GM12878 (cell line): ENCODE measurements around the gene SIL1. TPM values are rescaled to one million over a fixed set of nuclear protein-coding genes. Genes with fewer than 3 reads are reported as not detected.
"Not testable (repeated sequence)": the region's sequence is repeated elsewhere in the genome, so short reads cannot be mapped to it uniquely, and the experiment has no call there.

Source experiments
- ATAC-seq: fragments of 200-7000 bp; cut with Tn5 transposase; 3 replicates; pipeline ENCODE4 v1.9.1; 2020; ENCODE audit warnings: mild to moderate bottlenecking, moderate library complexity
- BruUV-seq: library from RNA; stranded (reverse); fragments of 400-500 nt; replicated peaks from 2 replicates; lab custom pipeline; 2021; lab: Mats Ljungman, UMichigan
- CTCF ChIA-PET: fragments of 300-600 bp; sonication (Branson Sonifier 250); formaldehyde crosslinking; extraction: SDS; loops from one replicate; lab custom pipeline; 2021; ENCODE audit warnings: inconsistent platforms; lab: Yijun Ruan, JAX
- POLR2A ChIA-PET: fragments of 350-600 bp; formaldehyde crosslinking; extraction: SDS; loops from one replicate; lab custom pipeline; 2021; ENCODE audit warnings: inconsistent platforms; lab: Charles Lee
- RAD21 ChIA-PET: fragments of 300-600 bp; sonication (Branson Sonifier 250); formaldehyde crosslinking; loops from one replicate; lab custom pipeline; 2023; ENCODE audit warnings: antibody characterized with exemption; ENCODE audit not compliant: unreplicated experiment; lab: Charles Lee
- SMC1A ChIA-PET: fragments of 300-600 bp; sonication (Branson Sonifier 250); formaldehyde crosslinking; loops from one replicate; lab custom pipeline; 2023; ENCODE audit not compliant: unreplicated experiment, uncharacterized antibody; lab: Charles Lee
- DNase-seq: peaks from one replicate; pipeline ENCODE4 v3.0.0-alpha.2; 2011; ENCODE audit warnings: low read depth, low spot score
- FAIRE-seq: peaks from 3 replicates; lab custom pipeline; 2011; peaks lifted over from hg19 to GRCh38; lab: Jason Lieb, UNC
- H2AFZ ChIP-seq: 2 replicates; pipeline ENCODE4 v1.6.0; 2011; ENCODE audit warnings: low read depth, low read length, control low read depth; ENCODE audit not compliant: control insufficient read depth
- H3K27ac ChIP-seq: 2 replicates; pipeline ENCODE4 v1.5.1; 2011; ENCODE audit warnings: control low read depth; ENCODE audit not compliant: control insufficient read depth, insufficient read depth
- H3K27me3 ChIP-seq, 2 experiments: replicated peaks in 1 of 2; 2 replicates each; pipeline versions ENCODE4 v1.6.0 to v1.6.1; 2011; ENCODE audit warnings: low read length in 1 of 2; ENCODE audit not compliant: control insufficient read depth in 2 of 2, insufficient read depth in 2 of 2
- H3K36me3 ChIP-seq, 2 experiments: 2 replicates each; pipeline ENCODE4 v1.5.1; 2011; ENCODE audit warnings: low read length in 1 of 2; ENCODE audit not compliant: control insufficient read depth in 2 of 2, insufficient read depth in 2 of 2
- H3K4me1 ChIP-seq: 2 replicates; pipeline ENCODE4 v1.6.1; 2011; ENCODE audit warnings: mild to moderate bottlenecking, low read length, moderate library complexity, mixed read lengths; ENCODE audit not compliant: control insufficient read depth, insufficient read depth
- H3K4me2 ChIP-seq: 2 replicates; pipeline ENCODE4 v1.6.0; 2011; ENCODE audit warnings: control low read depth; ENCODE audit not compliant: control insufficient read depth, insufficient read depth
- H3K4me3 ChIP-seq: fragments of 200-600 bp; sonication (generic); 2 replicates; pipeline ENCODE4 v1.5.1; 2016
- H3K79me2 ChIP-seq: 2 replicates; pipeline ENCODE4 v1.6.0; 2011; ENCODE audit warnings: low read length; ENCODE audit not compliant: control insufficient read depth, insufficient read depth
- H3K9ac ChIP-seq: 2 replicates; pipeline ENCODE4 v1.8.0; 2011; ENCODE audit warnings: low read length, control low read depth, mixed read lengths; ENCODE audit not compliant: control insufficient read depth, insufficient read depth
- H3K9me3 ChIP-seq: replicated peaks from 3 replicates; pipeline ENCODE4 v1.5.1; 2011; ENCODE audit warnings: mild to moderate bottlenecking, low read length; ENCODE audit not compliant: control insufficient read depth, insufficient read depth
- H4K20me1 ChIP-seq: 2 replicates; pipeline ENCODE4 v1.6.0; 2011; ENCODE audit not compliant: control insufficient read depth, insufficient read depth
- EZH2 ChIP-seq: IDR thresholded peaks from 2 replicates; pipeline ENCODE4 v1.6.1; 2012; ENCODE audit warnings: low read depth, mild to moderate bottlenecking, control low read depth, inconsistent platforms, low read length, borderline replicate concordance; ENCODE audit not compliant: control insufficient read depth
- POLR2AphosphoS5 ChIP-seq: IDR thresholded peaks from 2 replicates; pipeline ENCODE4 v1.6.1; 2011; ENCODE audit warnings: mild to moderate bottlenecking, low read length, inconsistent platforms
- SIX5 ChIP-seq: IDR thresholded peaks from 2 replicates; pipeline ENCODE4 v1.6.1; 2011; ENCODE audit warnings: mild to moderate bottlenecking, low read depth, low read length, moderate library complexity; ENCODE audit not compliant: severe bottlenecking
- whole genome bisulfite sequencing: methylation state at CpG from one replicate; pipeline ENCODE4 v1.1.6; 2016; ENCODE audit warnings: low lambda C conversion rate; ENCODE audit not compliant: insufficient replicate concordance, insufficient coverage; ENCODE audit errors: missing lambda C conversion rate; 5-methylcytosine and 5-hydroxymethylcytosine counted together
- in situ Hi-C: fragments of 300-500 bp; cut with MboI; formaldehyde crosslinking; loops from 9 replicates; pipeline ENCODE4 v1.14.3; 2018; ENCODE audit warnings: mixed read lengths
- intact Hi-C: fragments of 100-400 bp; cut with micrococcal nuclease; formaldehyde crosslinking; loops from one replicate; pipeline ENCODE4 v1.14.2; 2022; ENCODE audit not compliant: unreplicated experiment
- polyA plus RNA-seq, 11 experiments: library from polyadenylated mRNA; depleted of rRNA in 4 of 11; unstranded in 6 of 11; stranded (reverse) in 5 of 11; fragments of >200 nt; fragmentation: Nextera tagmentation in 4 of 11; fragmentation: Illumina TruSeq in 1 of 11; extraction: Ambion mirVana in 4 of 11; extraction: Trizol in 1 of 11; gene quantifications; 1 replicate in 1 of 11; 2 replicates in 10 of 11; pipeline versions ENCODE4 v1.2.1 to v1.2.3, GENCODE V29; 2011 to 2016; ENCODE audit warnings: inconsistent platforms in 2 of 11, missing spikeins in 2 of 11, low read depth in 1 of 11
- total RNA-seq, 4 experiments: library from RNA; depleted of rRNA in 3 of 4; stranded (reverse); fragments of >200 nt in 3 of 4; fragmentation: Illumina TruSeq in 1 of 4; extraction: Trizol in 1 of 4; gene quantifications; 2 replicates each; pipeline versions ENCODE4 v1.2.1 to v1.2.3, GENCODE V29; 2013 to 2021

The SIL1 gene
- total and polyA plus RNA-seq, 10 of the 15 experiments (the other 5 are each of a cell fraction or from before 2014, with no cell fraction given): 4.1 to 49.8 (median 29.4) TPM

- TF ChIP-seq EZH2: no peak
- TF ChIP-seq POLR2AphosphoS5: no peak
- no peak for TF ChIP-seq SIX5
These were observed 186.0 kb downstream of the SIL1 start (continued) for GRCh38 chr5:139012176-139012575.

GRCh38 chr5:139011156-139011555 is 187.0 kb downstream of the SIL1 start:
- H3K79me2 ChIP-seq, in situ Hi-C loops, H2AFZ ChIP-seq, H4K20me1 ChIP-seq, H3K4me3 ChIP-seq, H3K27ac ChIP-seq, RAD21 ChIA-PET, H3K27me3 ChIP-seq, H3K4me2 ChIP-seq, H3K9ac ChIP-seq, H3K9me3 ChIP-seq, POLR2A ChIA-PET, DNase-seq, FAIRE-seq, H3K36me3 ChIP-seq, BruUV-seq, H3K4me1 ChIP-seq, intact Hi-C loops, ATAC-seq: not testable (repeated sequence)
- WGBS: 98% methylated on average over 12 of the region's 25 CpGs
- SMC1A ChIA-PET: interaction anchor here (0.8 to 1.4 kb wide), 2 partner anchors 8 to 34 kb away, joined by 3 to 5 read pairs; no protein-coding TSS in a partner anchor
- CTCF ChIA-PET: interaction anchor here (0.6 to 1.2 kb wide), 3 partner anchors 8 to 54 kb away, joined by 3 read pairs; no protein-coding TSS in a partner anchor
